Measurements from ENCODE around the gene LINGO4.

LINGO4 gene, protein sequence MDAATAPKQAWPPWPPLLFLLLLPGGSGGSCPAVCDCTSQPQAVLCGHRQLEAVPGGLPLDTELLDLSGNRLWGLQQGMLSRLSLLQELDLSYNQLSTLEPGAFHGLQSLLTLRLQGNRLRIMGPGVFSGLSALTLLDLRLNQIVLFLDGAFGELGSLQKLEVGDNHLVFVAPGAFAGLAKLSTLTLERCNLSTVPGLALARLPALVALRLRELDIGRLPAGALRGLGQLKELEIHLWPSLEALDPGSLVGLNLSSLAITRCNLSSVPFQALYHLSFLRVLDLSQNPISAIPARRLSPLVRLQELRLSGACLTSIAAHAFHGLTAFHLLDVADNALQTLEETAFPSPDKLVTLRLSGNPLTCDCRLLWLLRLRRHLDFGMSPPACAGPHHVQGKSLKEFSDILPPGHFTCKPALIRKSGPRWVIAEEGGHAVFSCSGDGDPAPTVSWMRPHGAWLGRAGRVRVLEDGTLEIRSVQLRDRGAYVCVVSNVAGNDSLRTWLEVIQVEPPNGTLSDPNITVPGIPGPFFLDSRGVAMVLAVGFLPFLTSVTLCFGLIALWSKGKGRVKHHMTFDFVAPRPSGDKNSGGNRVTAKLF

DNA sequence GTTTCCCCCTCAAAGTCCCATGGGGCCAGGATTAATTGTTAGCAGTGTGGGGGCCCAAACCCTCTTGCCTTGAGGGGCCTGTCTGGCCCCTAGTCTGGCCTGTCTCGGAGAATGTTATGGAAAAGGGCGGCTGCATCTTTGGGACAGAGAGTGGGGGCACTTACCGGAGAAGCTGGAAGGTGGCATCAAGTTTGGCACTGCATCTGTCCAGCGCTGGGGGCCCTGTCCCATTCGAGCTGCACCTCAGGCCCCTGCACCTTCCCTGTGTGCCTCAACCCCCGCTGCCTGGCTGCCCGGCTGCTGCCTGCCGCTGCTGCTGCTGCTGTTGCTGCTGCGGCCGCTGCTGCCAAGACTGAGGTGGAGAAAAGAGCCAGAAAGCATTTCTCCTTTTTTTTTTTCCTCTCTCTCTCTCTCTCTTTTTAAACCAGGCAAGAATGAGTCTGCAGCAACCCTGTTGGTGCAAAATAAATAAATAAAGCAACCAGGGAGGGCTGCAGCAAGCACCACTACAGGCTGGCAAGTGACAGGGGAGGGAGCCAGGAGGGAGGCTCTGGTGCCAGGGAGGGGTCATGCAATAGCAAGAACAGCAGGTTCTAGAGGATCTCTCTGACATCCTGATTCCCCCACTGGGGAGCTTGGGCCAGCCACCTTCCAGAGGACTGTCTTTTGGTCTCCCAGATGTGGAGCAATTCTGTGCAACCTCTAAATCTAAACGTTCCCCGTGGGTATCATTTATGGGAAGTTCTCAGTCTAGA lies at the start of gene LINGO4:
LINGO4 (minus strand) TSS at position 354 of the 755 bp plus-strand sequence. CDS start 2,715 bp downstream, outside the sequence.
- DNase-seq (ENCODE audit: low read depth in 1 of 2, low spot score in 1 of 2), result no peak
- TF ChIP-seq JUND (IDR thresholded peaks at IDR 0.05; ENCODE audit: low read depth), result no peak
- in situ Hi-C loops (cut with HindIII; ENCODE audit: low pct_unique_long_range_greater_than_20kb, low sequenced_read_pairs), result no loop called here

- in situ Hi-C loops (cut with HindIII; ENCODE audit: low pct_unique_long_range_greater_than_20kb, low sequenced_read_pairs), result no loop called here
- TF ChIP-seq JUND (IDR thresholded peaks at IDR 0.05; ENCODE audit: low read depth), result no peak
- DNase-seq (ENCODE audit: low read depth in 1 of 2, low spot score in 1 of 2), result no peak
Measured at GRCh38 chr1:151854658-151855057, 49.4 kb upstream of the LINGO4 start.

- TF ChIP-seq JUND (IDR thresholded peaks at IDR 0.05; ENCODE audit: low read depth), result no peak
- in situ Hi-C loops (cut with HindIII; ENCODE audit: low pct_unique_long_range_greater_than_20kb, low sequenced_read_pairs), result no loop called here
- no peak for DNase-seq (ENCODE audit: low read depth in 1 of 2, low spot score in 1 of 2)
Measured at GRCh38 chr1:151853411-151853943, 48.3 kb upstream of the LINGO4 start, which contains the start of gene THEM5. THEM5 (minus strand) TSS chr1:151853712; CDS start chr1:151853565, 147 bp downstream.

DNA sequence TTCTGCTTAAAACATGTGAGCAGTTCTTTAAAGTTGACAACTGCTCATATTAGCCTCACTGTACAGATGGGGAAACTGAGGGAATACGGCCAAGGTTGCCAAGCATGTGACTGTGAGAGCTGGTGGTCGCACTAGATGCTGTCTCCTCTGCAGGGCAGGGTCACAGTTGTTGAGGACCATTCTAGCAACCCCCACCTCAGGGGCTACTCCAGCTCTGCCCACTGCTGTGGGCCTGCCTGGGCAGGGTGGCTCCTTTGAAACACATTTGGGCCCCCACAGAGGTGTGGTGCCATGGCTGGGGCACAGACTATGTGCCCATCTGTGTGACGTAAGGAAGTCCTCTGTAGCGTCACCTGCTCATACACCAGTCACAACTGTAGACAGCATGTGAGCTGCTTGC lies 47.5 kb upstream of the LINGO4 start:
- no peak for TF ChIP-seq JUND (IDR thresholded peaks at IDR 0.05; ENCODE audit: low read depth)
- DNase-seq (ENCODE audit: low read depth in 1 of 2, low spot score in 1 of 2), result no peak
- in situ Hi-C loops (cut with HindIII; ENCODE audit: low pct_unique_long_range_greater_than_20kb, low sequenced_read_pairs), result no loop called here

DNA sequence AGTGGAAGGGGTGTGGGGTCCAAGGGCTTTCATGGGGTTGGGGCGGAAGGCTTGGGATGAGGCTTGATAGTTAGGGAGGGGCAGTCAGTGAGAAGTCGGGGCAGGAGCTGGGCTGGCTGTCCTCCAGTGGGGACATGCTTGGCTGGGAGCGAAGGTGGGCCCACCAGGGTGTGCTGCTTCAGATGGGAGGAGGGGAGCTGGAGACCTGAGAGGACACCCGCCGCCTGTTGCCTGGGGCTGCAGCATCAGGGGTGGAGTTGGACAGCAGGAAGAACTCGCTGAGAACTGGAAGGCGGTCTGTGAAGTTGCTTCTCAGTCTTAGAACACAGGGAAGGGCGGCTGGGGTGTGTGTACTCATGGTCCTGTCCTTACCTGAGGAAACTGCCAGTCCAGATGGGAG lies 46.7 kb upstream of the LINGO4 start:
- in situ Hi-C loops (cut with HindIII; ENCODE audit: low pct_unique_long_range_greater_than_20kb, low sequenced_read_pairs), result no loop called here
- no peak for DNase-seq (ENCODE audit: low read depth in 1 of 2, low spot score in 1 of 2)
- no peak for TF ChIP-seq JUND (IDR thresholded peaks at IDR 0.05; ENCODE audit: low read depth)

DNA sequence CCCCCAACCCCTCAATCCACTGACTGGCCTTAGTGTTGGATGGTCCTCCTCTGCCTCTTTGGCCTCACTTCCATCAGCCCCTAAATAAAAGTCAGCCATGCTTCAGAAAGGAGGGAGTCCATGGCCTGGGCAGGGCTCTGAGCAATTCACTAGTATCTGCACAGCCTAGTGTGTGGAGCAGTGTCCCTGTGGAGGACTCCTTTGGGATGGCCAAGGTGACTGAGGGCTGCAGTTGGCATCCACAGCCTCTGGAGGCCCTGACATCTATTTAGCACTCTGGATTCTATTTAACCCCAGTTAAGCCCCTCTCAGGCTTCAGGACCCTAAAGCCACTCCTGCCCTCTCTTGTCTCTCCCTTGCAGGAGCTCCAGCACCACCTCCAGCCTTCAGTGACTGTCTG lies 44.7 kb upstream of the LINGO4 start:
- DNase-seq (ENCODE audit: low read depth in 1 of 2, low spot score in 1 of 2), result no peak
- in situ Hi-C loops (cut with HindIII; ENCODE audit: low pct_unique_long_range_greater_than_20kb, low sequenced_read_pairs), result no loop called here
- no peak for TF ChIP-seq JUND (IDR thresholded peaks at IDR 0.05; ENCODE audit: low read depth)

- TF ChIP-seq JUND (IDR thresholded peaks at IDR 0.05; ENCODE audit: low read depth), result no peak
- in situ Hi-C loops (cut with HindIII; ENCODE audit: low pct_unique_long_range_greater_than_20kb, low sequenced_read_pairs), result no loop called here
- no peak for DNase-seq (ENCODE audit: low read depth in 1 of 2, low spot score in 1 of 2)
Measured at GRCh38 chr1:151849126-151849525, 43.9 kb upstream of the LINGO4 start.

DNA sequence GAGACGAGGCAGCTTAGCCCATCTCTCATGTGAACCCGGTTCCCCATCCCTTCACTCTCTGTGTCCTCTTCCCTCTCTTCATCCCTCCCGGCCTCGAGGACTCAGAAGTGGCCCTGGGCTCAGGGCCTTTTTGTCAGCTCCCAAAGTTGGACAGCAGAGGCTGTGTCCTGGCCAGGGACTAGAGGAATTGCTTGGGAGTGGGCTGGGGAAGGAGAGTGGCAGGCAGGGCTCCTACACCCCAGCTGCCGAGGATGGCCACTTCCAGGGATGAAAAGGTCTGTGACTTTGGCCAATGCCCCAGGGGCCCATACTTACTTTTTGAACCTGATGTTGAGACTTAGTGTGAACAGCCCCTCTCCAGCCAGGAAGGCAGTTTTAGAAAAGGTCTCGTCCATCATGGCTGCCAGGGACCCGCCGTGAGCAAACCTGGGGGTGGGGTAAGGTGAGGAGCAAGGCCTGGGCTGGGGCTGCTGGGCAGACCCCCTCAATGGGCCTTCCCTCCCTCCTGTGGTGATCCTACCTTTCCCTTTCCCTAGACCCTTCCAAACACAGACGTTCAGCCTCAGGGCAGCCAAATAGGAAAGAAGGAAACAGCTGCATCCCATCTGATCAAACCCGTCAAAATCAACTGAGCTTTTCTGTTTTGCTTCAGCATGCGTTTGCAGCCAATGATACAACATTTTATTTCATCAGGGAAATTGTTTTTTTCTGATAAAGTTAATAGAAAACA lies 42.8 kb upstream of the LINGO4 start:
- no peak for DNase-seq (ENCODE audit: low read depth in 1 of 2, low spot score in 1 of 2)
- in situ Hi-C loops (cut with HindIII; ENCODE audit: low pct_unique_long_range_greater_than_20kb, low sequenced_read_pairs), result no loop called here
- no peak for TF ChIP-seq JUND (IDR thresholded peaks at IDR 0.05; ENCODE audit: low read depth)

GRCh38 chr1:151846686-151847237 lies 41.5 kb upstream of the LINGO4 start:
- in situ Hi-C loops (cut with HindIII; ENCODE audit: low pct_unique_long_range_greater_than_20kb, low sequenced_read_pairs), result no loop called here
- no peak for DNase-seq (ENCODE audit: low read depth in 1 of 2, low spot score in 1 of 2)
- no peak for TF ChIP-seq JUND (IDR thresholded peaks at IDR 0.05; ENCODE audit: low read depth)

- in situ Hi-C loops (cut with HindIII; ENCODE audit: low pct_unique_long_range_greater_than_20kb, low sequenced_read_pairs), result no loop called here
- no peak for DNase-seq (ENCODE audit: low read depth in 1 of 2, low spot score in 1 of 2)
- no peak for TF ChIP-seq JUND (IDR thresholded peaks at IDR 0.05; ENCODE audit: low read depth)
Measured at GRCh38 chr1:151846062-151846568, 40.9 kb upstream of the LINGO4 start.

DNA sequence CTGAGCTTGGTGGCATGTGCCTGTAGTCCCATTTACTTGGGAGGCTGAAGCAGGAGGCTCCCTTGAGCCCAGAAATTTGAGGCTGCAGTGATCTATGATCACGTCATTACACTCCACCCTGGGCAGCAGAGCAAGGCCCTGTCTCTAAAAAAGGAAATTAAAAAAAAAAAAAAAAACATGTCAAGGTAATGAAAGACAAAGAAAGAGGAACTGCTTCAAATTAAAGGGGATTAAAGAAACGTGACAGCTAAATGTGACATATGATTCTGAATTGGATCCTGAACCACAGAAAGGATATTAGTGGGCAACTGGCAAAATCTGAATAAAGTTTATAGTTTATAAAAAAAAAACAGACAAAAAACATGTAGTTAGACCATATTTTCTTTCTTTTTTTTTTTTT lies 38.2 kb upstream of the LINGO4 start:
- DNase-seq (ENCODE audit: low read depth in 1 of 2, low spot score in 1 of 2), result no peak
- no peak for TF ChIP-seq JUND (IDR thresholded peaks at IDR 0.05; ENCODE audit: low read depth)

DNA sequence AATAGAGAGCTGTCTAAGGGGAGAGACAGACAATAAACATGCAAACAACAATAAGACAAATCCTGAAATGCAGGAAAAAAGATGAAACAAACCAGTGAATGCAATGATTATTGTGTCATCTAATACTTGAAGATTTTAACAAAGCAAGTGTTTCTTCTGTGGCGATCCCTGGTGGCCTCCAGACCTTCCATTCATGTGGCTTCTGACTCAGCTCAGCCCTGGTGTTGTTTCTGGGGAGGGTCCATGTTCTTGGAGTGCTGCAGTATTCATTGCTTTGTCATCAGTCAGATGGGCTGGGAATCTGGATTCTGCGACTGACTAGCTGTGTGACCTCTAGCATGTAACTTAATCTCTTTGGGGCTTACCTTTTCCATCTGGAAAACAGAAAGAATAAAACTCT lies 35.9 kb upstream of the LINGO4 start:
- no peak for TF ChIP-seq JUND (IDR thresholded peaks at IDR 0.05; ENCODE audit: low read depth)
- in situ Hi-C loops (cut with HindIII; ENCODE audit: low pct_unique_long_range_greater_than_20kb, low sequenced_read_pairs), result no loop called here
- DNase-seq (ENCODE audit: low read depth in 1 of 2, low spot score in 1 of 2), result no peak

More for the DNA sequence above, 38.2 kb upstream of the LINGO4 start:
- in situ Hi-C loops (cut with HindIII; ENCODE audit: low pct_unique_long_range_greater_than_20kb, low sequenced_read_pairs), result no loop called here

Measured in T47D (cell line).